NCI-H2081 (cell line): ENCODE results near the gene POP5.

ENCODE experiments used
- DNase-seq, 2 experiments: peaks; one replicate each; lab custom pipeline; 2025; lab: John Stamatoyannopoulos, UW

POP5 gene

GRCh38 chr12:120588948-120589930, 8.0 kb upstream of the POP5 start:
- no peak for DNase-seq

DNA sequence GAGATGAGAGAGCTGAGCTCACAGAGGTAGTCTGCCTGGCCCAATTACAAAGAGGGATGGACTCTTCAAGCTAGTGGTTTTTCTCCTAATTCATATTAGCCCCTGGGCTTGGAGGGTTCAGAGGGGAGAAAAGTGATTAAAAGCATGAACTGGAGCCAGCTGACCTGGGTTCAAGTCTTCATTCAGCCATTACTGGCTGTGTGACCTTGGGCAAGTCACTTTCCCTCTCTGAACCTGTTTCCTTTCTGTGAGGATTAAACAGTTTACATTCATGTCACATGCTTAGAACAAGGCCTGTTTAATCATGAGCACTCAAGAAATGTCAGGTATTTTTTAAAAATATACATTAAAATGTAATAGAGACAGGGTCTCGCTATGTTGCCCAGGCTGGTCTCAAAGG, 7.2 kb upstream of the POP5 start:
- no peak for DNase-seq

GRCh38 chr12:120586860-120587259, 5.7 kb upstream of the POP5 start:
- DNase-seq = no peak

- no peak for DNase-seq
These were observed 5.0 kb upstream of the POP5 start for GRCh38 chr12:120586206-120586605.

GRCh38 chr12:120584343-120585149, 3.3 kb upstream of the POP5 start:
- peak; percentile 38 to 71 for DNase-seq

- peak; percentile 59 for DNase-seq
These were observed 2.4 kb upstream of the POP5 start for GRCh38 chr12:120583478-120584030.

GRCh38 chr12:120581998-120582397, 796 bp upstream of the POP5 start:
- no peak for DNase-seq

GRCh38 chr12:120579179-120579578, 2.0 kb downstream of the POP5 start:
- no peak for DNase-seq

- no peak for DNase-seq
These were observed 7.1 kb downstream of the POP5 start for GRCh38 chr12:120574106-120574505.

GRCh38 chr12:120573560-120573959, 7.6 kb downstream of the POP5 start:
- DNase-seq = no peak

GRCh38 chr12:120571299-120571698, 9.9 kb downstream of the POP5 start:
- no peak for DNase-seq

DNA sequence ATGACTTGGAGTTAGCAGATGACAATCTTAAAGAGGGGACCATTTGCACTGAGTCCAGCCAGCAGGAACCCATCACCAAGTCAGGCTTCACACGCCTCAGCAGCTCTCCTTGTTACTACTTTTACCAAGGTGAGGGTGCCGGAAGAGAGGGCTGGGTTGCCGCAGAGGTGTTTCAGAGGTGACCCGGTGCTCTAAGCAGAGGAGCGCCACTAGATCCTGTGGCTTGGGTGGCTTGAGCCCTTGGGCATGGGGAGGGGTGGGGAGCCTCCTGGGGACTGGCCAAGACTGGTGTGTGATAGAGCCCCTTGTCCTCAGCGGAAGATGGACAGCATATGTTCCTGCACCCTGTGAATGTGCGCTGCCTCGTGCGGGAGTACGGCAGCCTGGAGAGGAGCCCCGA, 17.7 kb downstream of the POP5 start:
- DNase-seq = no peak

DNA sequence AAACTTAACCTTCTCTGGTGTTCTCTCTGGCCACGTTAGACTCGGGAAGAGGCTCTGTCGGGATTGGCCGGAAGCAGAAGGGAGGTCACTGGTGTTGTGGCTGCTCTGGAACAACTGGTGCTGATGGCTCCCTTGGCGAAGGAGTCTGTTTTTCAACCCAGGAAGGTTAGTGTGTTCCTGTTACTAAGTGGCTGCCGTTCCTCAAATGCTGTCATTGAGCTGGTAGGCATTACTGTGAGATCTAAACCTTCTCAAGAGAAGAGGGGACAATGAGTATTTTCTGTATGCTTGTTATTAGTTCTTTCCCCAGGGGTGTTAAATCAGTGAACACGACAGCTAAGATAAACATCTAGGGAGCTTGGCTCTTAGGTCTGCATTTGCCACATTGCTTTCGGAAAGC, 18.3 kb downstream of the POP5 start:
- DNase-seq = no peak

- no peak for DNase-seq
These were observed 23.6 kb downstream of the POP5 start for GRCh38 chr12:120557589-120557988.

GRCh38 chr12:120554678-120555077, 26.5 kb downstream of the POP5 start:
- no peak for DNase-seq

- no peak for DNase-seq
These were observed 35.2 kb downstream of the POP5 start for GRCh38 chr12:120546050-120546386.

DNA sequence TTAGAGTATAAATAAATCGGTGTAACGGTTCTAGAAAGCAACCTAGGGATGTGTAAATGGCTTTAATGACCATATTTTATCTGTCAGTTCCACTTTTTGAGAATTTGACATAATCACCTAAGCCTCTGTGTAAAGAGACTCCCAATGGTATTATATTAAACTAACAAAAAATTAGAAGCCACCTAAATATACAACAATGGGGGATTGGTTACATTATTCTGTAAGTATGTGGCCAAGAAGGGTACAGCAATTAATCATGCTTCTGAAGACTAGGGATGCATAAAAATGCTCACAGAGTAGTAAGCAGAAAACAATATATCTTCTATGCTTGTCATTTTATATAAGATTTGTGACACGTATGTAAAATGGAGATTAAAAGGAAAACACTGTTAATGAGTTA, 36.5 kb downstream of the POP5 start:
- DNase-seq = no peak

GRCh38 chr12:120542166-120542565, 39.0 kb downstream of the POP5 start:
- no peak for DNase-seq

DNA sequence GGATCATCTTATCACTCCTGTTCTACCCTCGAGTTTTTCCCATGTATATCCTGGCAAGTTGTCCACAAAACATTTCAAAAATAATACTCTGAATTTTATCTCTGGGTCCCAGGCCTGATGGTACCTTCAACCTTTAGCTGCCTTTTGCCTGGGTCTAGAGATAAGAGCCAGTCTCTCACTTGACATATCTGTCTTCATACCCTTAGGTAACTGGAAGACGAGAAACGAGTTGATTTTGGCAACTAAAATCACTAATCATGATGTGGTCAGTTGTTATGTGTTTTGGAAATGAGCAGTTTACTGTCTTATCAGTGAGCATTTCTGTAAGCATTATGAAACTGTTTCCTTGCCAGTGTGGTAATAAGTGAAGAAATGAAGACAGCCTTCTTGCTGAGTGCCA, 40.8 kb downstream of the POP5 start:
- DNase-seq = no peak

GRCh38 chr12:120539303-120539702, 41.9 kb downstream of the POP5 start:
- DNase-seq = no peak

GRCh38 chr12:120538281-120539156, 42.7 kb downstream of the POP5 start:
- no peak for DNase-seq

- DNase-seq = no peak
These were observed 43.4 kb downstream of the POP5 start for GRCh38 chr12:120537856-120538220.
